Common myeloid progenitor, CD34-positive (primary cell): ENCODE results near the gene NPIPA5.
"Not testable (repeated sequence)": the region's sequence is repeated elsewhere in the genome, so short reads cannot be mapped to it uniquely, and the experiment has no call there.

Experiments used
- CTCF ChIA-PET: fragments of 350-600 bp; sonication (Branson Sonifier 250); formaldehyde crosslinking; loops from one replicate; lab custom pipeline; 2021; ENCODE audit warnings: antibody characterized with exemption; lab: Charles Lee
- POLR2A ChIA-PET: fragments of 350-600 bp; sonication (Branson Sonifier 250); formaldehyde crosslinking; loops from one replicate; lab custom pipeline; 2021; ENCODE audit warnings: antibody characterized with exemption; lab: Charles Lee
- DNase-seq, 3 donors: peaks; one replicate each; pipeline versions ENCODE4 v3.0.0 to v3.0.0-alpha.2; 2013
- H3K27ac ChIP-seq, 2 experiments: 1 replicate in 1 of 2; 2 replicates in 1 of 2; pipeline ENCODE4 v1.7.0; 2013; ENCODE audit warnings: inconsistent platforms in 2 of 2, low read length in 2 of 2, mild to moderate bottlenecking in 2 of 2, low read depth in 1 of 2, moderate library complexity in 1 of 2; ENCODE audit not compliant: severe bottlenecking in 2 of 2, insufficient read depth in 1 of 2, poor library complexity in 1 of 2
- H3K27me3 ChIP-seq, 5 experiments: replicated peaks in 2 of 5; 1 replicate in 3 of 5; 2 replicates in 2 of 5; pipeline versions ENCODE4 v1.6.1 to v1.7.0; 2013; ENCODE audit warnings: low read length in 4 of 5, mild to moderate bottlenecking in 2 of 5, moderate library complexity in 2 of 5, inconsistent platforms in 1 of 5; ENCODE audit not compliant: insufficient read depth in 5 of 5, control insufficient read depth in 4 of 5
- H3K36me3 ChIP-seq, 4 experiments: 1 replicate in 2 of 4; 2 replicates in 2 of 4; pipeline versions ENCODE4 v1.6.1 to v1.7.0; 2013; ENCODE audit warnings: low read length in 3 of 4, control low read depth in 1 of 4, mild to moderate bottlenecking in 1 of 4; ENCODE audit not compliant: control insufficient read depth in 4 of 4, insufficient read depth in 4 of 4
- H3K4me1 ChIP-seq, 4 experiments: 1 replicate in 3 of 4; 2 replicates in 1 of 4; pipeline versions ENCODE4 v1.6.1 to v1.7.1; 2013; ENCODE audit warnings: low read length in 3 of 4, mild to moderate bottlenecking in 3 of 4, control low read depth in 1 of 4, inconsistent platforms in 1 of 4, moderate library complexity in 1 of 4; ENCODE audit not compliant: control insufficient read depth in 4 of 4, insufficient read depth in 4 of 4; ENCODE audit errors: control extremely low read depth in 1 of 4
- H3K4me3 ChIP-seq, 7 experiments: 1 replicate in 4 of 7; 2 replicates in 3 of 7; pipeline versions ENCODE4 v1.5.1 to v1.7.0; 2013; ENCODE audit warnings: mild to moderate bottlenecking in 7 of 7, low read length in 6 of 7, moderate library complexity in 6 of 7, inconsistent platforms in 2 of 7, low read depth in 2 of 7, control low read depth in 1 of 7; ENCODE audit not compliant: insufficient read depth in 4 of 7, control insufficient read depth in 1 of 7; ENCODE audit errors: extremely low read depth in 1 of 7
- H3K9me3 ChIP-seq, 5 experiments: 1 replicate in 4 of 5; 2 replicates in 1 of 5; pipeline versions ENCODE4 v1.6.1 to v1.7.1; 2013; ENCODE audit warnings: low read length in 4 of 5, mild to moderate bottlenecking in 2 of 5, inconsistent platforms in 1 of 5, low read depth in 1 of 5, moderate library complexity in 1 of 5; ENCODE audit not compliant: control insufficient read depth in 4 of 5, insufficient read depth in 2 of 5; ENCODE audit errors: control extremely low read depth in 1 of 5
- WGBS: methylation state at CpG from one replicate; pipeline ENCODE4 v1.1.5; 2013; ENCODE audit not compliant: insufficient coverage; 5-methylcytosine and 5-hydroxymethylcytosine counted together

NPIPA5 gene

GRCh38 chr16:15417197-15417596 lies 39.1 kb upstream of the NPIPA5 start:
- H3K4me1 ChIP-seq, result no peaks in the 10 kb centered on the region
- ChIA-PET POLR2A (no interaction called here), CTCF (interaction anchor here (1.6 to 2.0 kb wide), 2 partner anchors 8 to 10 kb away, joined by 6 read pairs; no protein-coding TSS in a partner anchor)
- no peaks in the 10 kb centered on the region for H3K36me3 ChIP-seq
- no peaks in the 10 kb centered on the region for H3K27me3 ChIP-seq
- no peaks in the 10 kb centered on the region for H3K9me3 ChIP-seq
- no peak for DNase-seq
- no peak overlapping the region for H3K27ac ChIP-seq
- H3K4me3 ChIP-seq, result no peak overlapping the region
- WGBS, result 91% methylated on average over 2 of the region's 2 CpGs

GRCh38 chr16:15415511-15415985 lies 37.5 kb upstream of the NPIPA5 start:
- no peaks in the 10 kb centered on the region for H3K27me3 ChIP-seq
- H3K4me1 ChIP-seq, result no peaks in the 10 kb centered on the region
- DNase-seq, result no peak
- CTCF ChIA-PET, result interaction anchor here (2.0 kb wide), 1 partner anchor 10 kb away, joined by 6 read pairs; no protein-coding TSS in a partner anchor
- H3K9me3 ChIP-seq, result no peaks in the 10 kb centered on the region
- POLR2A ChIA-PET, result no interaction called here
- H3K36me3 ChIP-seq, result no peaks in the 10 kb centered on the region
- no peak overlapping the region for H3K27ac ChIP-seq
- no peak overlapping the region for H3K4me3 ChIP-seq
- WGBS, result no CpG with 5 or more reads among the region's 3 CpGs

DNA sequence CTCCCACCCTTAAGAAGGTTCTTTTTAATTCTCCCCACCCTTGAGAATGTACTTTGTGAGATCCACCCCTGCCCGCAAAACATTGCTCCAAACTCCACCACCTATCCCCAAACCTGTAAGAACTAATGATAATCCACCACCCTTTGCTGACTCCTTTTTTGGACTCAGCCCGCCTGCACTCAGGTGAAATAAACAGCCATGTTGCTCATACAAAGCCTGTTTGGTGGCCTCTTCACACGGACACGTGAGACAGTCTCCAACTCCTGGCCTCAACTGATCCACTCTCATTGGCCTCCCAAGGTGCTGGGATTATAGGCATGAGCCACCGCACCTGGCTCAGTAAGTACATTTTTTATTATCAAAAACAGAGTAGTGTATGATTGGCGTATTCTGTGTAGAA lies 31.4 kb upstream of the NPIPA5 start:
- H3K36me3 ChIP-seq, H3K27ac ChIP-seq, H3K4me1 ChIP-seq, DNase-seq, POLR2A ChIA-PET, H3K9me3 ChIP-seq, H3K27me3 ChIP-seq, H3K4me3 ChIP-seq: not testable (repeated sequence)
- CTCF ChIA-PET, result interaction anchor here (1.2 kb wide), 1 partner anchor 9 kb away, joined by 3 read pairs; no protein-coding TSS in a partner anchor
- WGBS, result 100% methylated on average over 3 of the region's 6 CpGs

- H3K27ac ChIP-seq, CTCF ChIA-PET, H3K4me3 ChIP-seq, POLR2A ChIA-PET, H3K27me3 ChIP-seq, DNase-seq, H3K36me3 ChIP-seq, H3K4me1 ChIP-seq, H3K9me3 ChIP-seq: not testable (repeated sequence)
- 100% methylated on average over 2 of the region's 4 CpGs for WGBS
Measured at GRCh38 chr16:15407756-15408155, 29.7 kb upstream of the NPIPA5 start.

DNA sequence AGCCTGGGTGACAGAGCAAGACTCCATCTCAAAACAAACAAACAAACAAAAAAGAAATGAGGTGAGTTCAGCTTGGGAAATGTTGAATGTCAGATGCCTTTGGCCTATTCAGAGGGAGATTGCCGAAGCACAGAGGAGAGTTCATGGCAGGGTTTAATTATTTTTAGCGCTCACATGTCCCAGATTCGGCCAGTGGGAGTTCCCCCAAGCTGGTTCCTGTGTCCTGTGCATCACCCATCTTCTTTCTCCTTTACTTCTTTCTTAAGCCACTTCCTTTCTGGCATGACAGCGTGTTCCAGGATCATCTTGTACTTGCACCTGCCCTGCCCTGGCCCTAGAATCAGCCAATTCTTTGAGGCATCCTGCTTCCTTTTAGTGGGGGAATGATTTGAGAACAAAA lies 26.7 kb upstream of the NPIPA5 start:
- Histone ChIP-seq H3K4me3 (no peak overlapping the region), H3K9me3 (no peaks in the 10 kb centered on the region), H3K4me1 (no peaks in the 10 kb centered on the region), H3K36me3 (peaks cover 0 to 9% (median 3%) of the 10 kb centered on the region in 4 experiments), H3K27ac (no peak overlapping the region), H3K27me3 (no peaks in the 10 kb centered on the region)
- 78% methylated on average over 3 of the region's 4 CpGs for WGBS
- ChIA-PET POLR2A (no interaction called here), CTCF (no interaction called here)
- DNase-seq, result no peak

GRCh38 chr16:15404091-15404490 lies 26.0 kb upstream of the NPIPA5 start:
- POLR2A ChIA-PET, DNase-seq, CTCF ChIA-PET, H3K9me3 ChIP-seq, H3K4me1 ChIP-seq, H3K36me3 ChIP-seq, H3K27me3 ChIP-seq, H3K4me3 ChIP-seq, H3K27ac ChIP-seq: not testable (repeated sequence)
- WGBS, result 96% methylated on average over 3 of the region's 3 CpGs

DNA sequence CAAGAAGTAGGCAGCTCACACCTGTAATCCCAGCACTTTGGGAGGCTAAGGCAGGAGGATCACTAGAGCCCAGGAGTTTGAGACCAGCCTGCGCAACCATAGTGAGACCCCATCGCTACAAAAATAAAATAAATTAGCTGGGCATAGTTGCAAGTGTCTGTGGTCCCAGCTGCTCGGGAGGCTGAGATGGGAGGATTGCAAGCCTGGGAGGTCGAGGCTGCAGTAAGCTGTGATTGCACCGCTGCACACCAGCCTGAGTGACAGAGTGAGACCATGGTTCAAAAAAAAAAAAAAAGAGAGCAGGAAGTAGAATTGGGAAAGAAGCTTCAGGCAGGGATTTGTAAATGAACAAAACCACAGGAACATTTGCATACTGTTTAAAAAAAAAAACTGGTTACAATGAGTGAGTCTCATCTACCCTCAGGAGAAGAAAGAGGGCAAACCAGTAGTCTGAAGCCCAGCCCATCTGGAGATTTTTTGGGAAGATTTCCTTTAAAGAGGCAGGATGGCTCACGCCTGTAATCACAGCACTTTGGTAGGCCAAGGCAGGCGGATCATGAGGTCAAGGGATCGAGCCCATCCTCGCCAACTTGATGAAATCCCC lies 25.4 kb upstream of the NPIPA5 start:
- no peak overlapping the region for H3K27ac ChIP-seq

More for the DNA sequence above, 25.4 kb upstream of the NPIPA5 start:
- H3K27me3 ChIP-seq, result no peaks in the 10 kb centered on the region
- ChIA-PET POLR2A (no interaction called here), CTCF (no interaction called here)
- H3K9me3 ChIP-seq, result no peaks in the 10 kb centered on the region
- no peak for DNase-seq
- no peaks in the 10 kb centered on the region for H3K4me1 ChIP-seq
- no peak overlapping the region for H3K4me3 ChIP-seq
- H3K36me3 ChIP-seq, result peaks cover 0 to 9% (median 3%) of the 10 kb centered on the region in 4 experiments
- WGBS, result 88% methylated on average over 4 of the region's 9 CpGs
